CD8-positive, alpha-beta memory T cell (primary cell): ENCODE results near the gene FSHR. TPM values are rescaled to one million over a fixed set of nuclear protein-coding genes. Genes with fewer than 3 reads are reported as not detected.

Experiments
- CTCF ChIA-PET: fragments of 350-600 bp; sonication (Branson Sonifier 250); formaldehyde crosslinking; loops from one replicate; lab custom pipeline; 2021; ENCODE audit warnings: antibody characterized with exemption; lab: Charles Lee
- POLR2A ChIA-PET: fragments of 350-600 bp; sonication (Branson Sonifier 250); formaldehyde crosslinking; loops from one replicate; lab custom pipeline; 2021; ENCODE audit warnings: antibody characterized with exemption; lab: Charles Lee
- DNase-seq, 5 donors: peaks; one replicate each; pipeline versions ENCODE4 v3.0.0 to v3.0.0-alpha.2; 2020 to 2022; ENCODE audit warnings: mixed read lengths in 1 of 5
- H3K27ac ChIP-seq: one replicate; pipeline ENCODE4 v1.7.0; 2013; ENCODE audit warnings: low read depth, mild to moderate bottlenecking, low read length, moderate library complexity
- H3K27me3 ChIP-seq: 2 replicates; pipeline ENCODE4 v1.7.0; 2013; ENCODE audit warnings: low read length, mild to moderate bottlenecking; ENCODE audit not compliant: insufficient read depth, poor library complexity, severe bottlenecking
- H3K36me3 ChIP-seq: 2 replicates; pipeline ENCODE4 v1.7.0; 2013; ENCODE audit warnings: mild to moderate bottlenecking, low read length, moderate library complexity; ENCODE audit not compliant: insufficient read depth
- H3K4me1 ChIP-seq: 2 replicates; pipeline ENCODE4 v1.7.0; 2013; ENCODE audit warnings: mild to moderate bottlenecking, low read length, moderate library complexity; ENCODE audit not compliant: insufficient read depth
- H3K4me3 ChIP-seq: 2 replicates; pipeline ENCODE4 v1.7.0; 2013; ENCODE audit warnings: mild to moderate bottlenecking, low read length
- H3K9me3 ChIP-seq: 2 replicates; pipeline ENCODE4 v1.7.0; 2013; ENCODE audit warnings: mild to moderate bottlenecking, low read length
- H3K27ac Mint-ChIP-seq, 8 donors: one replicate each; pipeline ENCODE4 v1.8.0; 2020 to 2021; ENCODE audit warnings: mixed read lengths in 8 of 8, mild to moderate bottlenecking in 6 of 8, inconsistent platforms in 3 of 8, moderate library complexity in 3 of 8
- H3K27me3 Mint-ChIP-seq, 2 donors: one replicate each; pipeline ENCODE4 v1.8.0; 2020 to 2021; ENCODE audit warnings: mixed read lengths in 2 of 2, mild to moderate bottlenecking in 1 of 2, moderate library complexity in 1 of 2
- H3K36me3 Mint-ChIP-seq, 3 donors: one replicate each; pipeline ENCODE4 v1.8.0; 2020 to 2021; ENCODE audit warnings: mixed read lengths in 3 of 3, inconsistent platforms in 1 of 3, mild to moderate bottlenecking in 1 of 3
- H3K4me1 Mint-ChIP-seq, 3 donors: one replicate each; pipeline ENCODE4 v1.8.0; 2020 to 2021; ENCODE audit warnings: mixed read lengths in 3 of 3, inconsistent platforms in 1 of 3, mild to moderate bottlenecking in 1 of 3
- H3K4me3 Mint-ChIP-seq, 7 donors: one replicate each; pipeline ENCODE4 v1.8.0; 2020 to 2021; ENCODE audit warnings: mixed read lengths in 7 of 7, mild to moderate bottlenecking in 6 of 7, moderate library complexity in 4 of 7, inconsistent platforms in 2 of 7
- H3K9me3 Mint-ChIP-seq, 5 donors: one replicate each; pipeline ENCODE4 v1.8.0; 2020 to 2022; ENCODE audit warnings: mixed read lengths in 5 of 5, mild to moderate bottlenecking in 3 of 5, moderate library complexity in 2 of 5, inconsistent platforms in 1 of 5
- polyA plus RNA-seq: library from polyadenylated mRNA; unstranded; fragments of 300-500 nt; fragmentation: Illumina TruSeq; gene quantifications from one replicate; pipeline ENCODE4 v1.2.3, GENCODE V29; 2021
- total RNA-seq, 2 experiments: library from RNA; stranded (reverse); gene quantifications; one replicate each; pipeline ENCODE4 v1.2.3, GENCODE V29; 2021

FSHR gene
- total RNA-seq (not detected), polyA plus RNA-seq (not detected)

DNA sequence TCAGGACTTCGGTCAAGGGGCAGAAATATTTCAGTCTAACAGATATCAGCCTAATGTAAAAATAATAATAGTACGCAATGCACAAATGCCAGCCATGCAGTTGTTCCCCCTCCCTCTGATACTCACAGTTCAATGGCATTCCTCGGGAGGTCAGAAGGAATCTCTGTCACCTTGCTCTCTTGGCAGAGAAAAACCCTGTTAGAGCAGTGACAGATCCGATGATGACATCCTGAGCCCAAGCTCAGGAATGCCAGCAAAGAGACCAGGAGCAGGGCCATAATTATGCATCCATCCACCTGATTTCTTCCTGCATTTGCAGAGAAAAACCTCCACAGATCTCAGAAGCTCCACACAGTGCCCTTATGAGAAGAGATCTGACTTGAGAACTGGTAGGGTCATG lies at the start of gene FSHR:
Gene FSHR (minus strand): TSS at position 376 of the 400 bp plus-strand sequence. CDS start 98 bp downstream, at position 278.
- no peaks in the 10 kb centered on the region for H3K27me3 ChIP-seq
- H3K4me3 ChIP-seq, result no peak within 1 kb of the TSS
- ChIA-PET POLR2A (no interaction called here), CTCF (no interaction called here)
- H3K4me1 Mint-ChIP-seq, result no peaks in the 10 kb centered on the region
- H3K9me3 ChIP-seq, result no peaks in the 10 kb centered on the region
- H3K36me3 ChIP-seq, result no peaks in the 10 kb centered on the region
- no peak within 1 kb of the TSS for H3K4me3 Mint-ChIP-seq
- no peak within 1 kb of the TSS for H3K27ac Mint-ChIP-seq
- peaks cover 0 to 10% (median 5%) of the 10 kb centered on the region in 5 donors for H3K9me3 Mint-ChIP-seq
- no peaks in the 10 kb centered on the region for H3K4me1 ChIP-seq
- H3K27ac ChIP-seq, result no peak within 1 kb of the TSS
- no peaks in the 10 kb centered on the region for H3K36me3 Mint-ChIP-seq
- H3K27me3 Mint-ChIP-seq, result peaks cover 0 to 1% of the 10 kb centered on the region in 2 donors
- DNase-seq, result no peak

GRCh38 chr2:49199266-49199665 lies 45.0 kb upstream of the FSHR start:
- ChIA-PET POLR2A (no interaction called here), CTCF (no interaction called here)
- H3K4me1 ChIP-seq, result no peaks in the 10 kb centered on the region
- Mint-ChIP-seq H3K36me3 (no peaks in the 10 kb centered on the region), H3K27ac (no peak overlapping the region), H3K9me3 (peaks cover 0 to 6% (median 4%) of the 10 kb centered on the region in 5 donors), H3K27me3 (no peaks in the 10 kb centered on the region), H3K4me1 (no peaks in the 10 kb centered on the region), H3K4me3 (no peak overlapping the region)
- H3K27me3 ChIP-seq, result no peaks in the 10 kb centered on the region
- no peak overlapping the region for H3K27ac ChIP-seq
- H3K4me3 ChIP-seq, result no peak overlapping the region
- DNase-seq, result no peak
- no peaks in the 10 kb centered on the region for H3K36me3 ChIP-seq
- H3K9me3 ChIP-seq, result no peaks in the 10 kb centered on the region

DNA sequence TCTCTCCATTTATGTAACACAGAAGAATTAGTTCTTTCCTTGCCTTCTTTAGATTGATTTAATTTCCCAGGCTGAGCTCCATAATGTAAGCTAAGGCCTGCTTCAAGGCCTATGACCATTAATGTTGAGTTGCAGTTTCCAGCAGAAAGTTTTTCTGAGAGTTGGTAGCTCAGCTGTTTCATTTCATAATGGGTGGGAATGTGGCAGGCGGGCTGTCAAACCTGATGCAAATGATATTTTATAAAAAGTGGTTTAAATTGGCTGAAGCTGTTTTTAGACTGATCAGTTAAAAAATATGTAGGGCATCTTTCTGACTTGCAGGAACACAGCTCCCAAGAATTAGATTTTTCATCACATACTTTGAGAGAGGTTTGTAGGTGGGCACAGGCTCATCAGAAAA lies 40.4 kb upstream of the FSHR start:
- ChIA-PET CTCF (no interaction called here), POLR2A (no interaction called here)
- H3K36me3 ChIP-seq, result no peaks in the 10 kb centered on the region
- H3K4me3 ChIP-seq, result no peak overlapping the region
- no peak overlapping the region for H3K27ac Mint-ChIP-seq
- H3K9me3 Mint-ChIP-seq, result peaks cover 0 to 22% (median 6%) of the 10 kb centered on the region in 5 donors
- no peaks in the 10 kb centered on the region for H3K4me1 ChIP-seq
- no peaks in the 10 kb centered on the region for H3K4me1 Mint-ChIP-seq
- H3K4me3 Mint-ChIP-seq, result no peak overlapping the region
- no peaks in the 10 kb centered on the region for H3K36me3 Mint-ChIP-seq
- no peaks in the 10 kb centered on the region for H3K9me3 ChIP-seq
- no peak for DNase-seq
- H3K27me3 ChIP-seq, result no peaks in the 10 kb centered on the region
- H3K27ac ChIP-seq, result no peak overlapping the region
- H3K27me3 Mint-ChIP-seq, result no peaks in the 10 kb centered on the region

DNA sequence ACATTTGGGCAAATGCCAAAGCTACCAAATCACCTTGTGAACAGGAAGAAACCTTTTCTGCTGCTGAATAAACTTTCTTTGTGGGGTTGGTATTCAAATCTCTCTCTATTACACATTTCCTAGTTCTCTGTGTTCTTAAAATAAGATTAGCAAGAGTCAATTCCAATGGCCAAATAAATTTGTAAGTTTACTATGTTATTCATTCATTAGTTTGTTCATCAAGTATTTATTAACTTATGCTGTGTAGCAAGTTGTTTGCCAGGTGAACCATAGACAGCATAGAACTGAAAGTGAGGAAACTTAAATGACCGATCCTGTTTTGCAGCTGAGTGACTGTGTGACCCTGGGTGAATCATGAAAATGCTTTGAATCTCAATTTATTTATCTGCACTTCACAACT lies 37.7 kb upstream of the FSHR start:
- Histone ChIP-seq H3K4me3 (no peak overlapping the region), H3K27ac (no peak overlapping the region), H3K9me3 (no peaks in the 10 kb centered on the region), H3K36me3 (no peaks in the 10 kb centered on the region), H3K27me3 (no peaks in the 10 kb centered on the region), H3K4me1 (no peaks in the 10 kb centered on the region)
- POLR2A ChIA-PET, result no interaction called here
- H3K27ac Mint-ChIP-seq, result no peak overlapping the region
- H3K4me3 Mint-ChIP-seq, result no peak overlapping the region
- DNase-seq, result no peak
- peaks cover 0 to 22% (median 7%) of the 10 kb centered on the region in 5 donors for H3K9me3 Mint-ChIP-seq
- no peaks in the 10 kb centered on the region for H3K4me1 Mint-ChIP-seq
- H3K27me3 Mint-ChIP-seq, result no peaks in the 10 kb centered on the region
- no peaks in the 10 kb centered on the region for H3K36me3 Mint-ChIP-seq
- CTCF ChIA-PET, result no interaction called here

DNA sequence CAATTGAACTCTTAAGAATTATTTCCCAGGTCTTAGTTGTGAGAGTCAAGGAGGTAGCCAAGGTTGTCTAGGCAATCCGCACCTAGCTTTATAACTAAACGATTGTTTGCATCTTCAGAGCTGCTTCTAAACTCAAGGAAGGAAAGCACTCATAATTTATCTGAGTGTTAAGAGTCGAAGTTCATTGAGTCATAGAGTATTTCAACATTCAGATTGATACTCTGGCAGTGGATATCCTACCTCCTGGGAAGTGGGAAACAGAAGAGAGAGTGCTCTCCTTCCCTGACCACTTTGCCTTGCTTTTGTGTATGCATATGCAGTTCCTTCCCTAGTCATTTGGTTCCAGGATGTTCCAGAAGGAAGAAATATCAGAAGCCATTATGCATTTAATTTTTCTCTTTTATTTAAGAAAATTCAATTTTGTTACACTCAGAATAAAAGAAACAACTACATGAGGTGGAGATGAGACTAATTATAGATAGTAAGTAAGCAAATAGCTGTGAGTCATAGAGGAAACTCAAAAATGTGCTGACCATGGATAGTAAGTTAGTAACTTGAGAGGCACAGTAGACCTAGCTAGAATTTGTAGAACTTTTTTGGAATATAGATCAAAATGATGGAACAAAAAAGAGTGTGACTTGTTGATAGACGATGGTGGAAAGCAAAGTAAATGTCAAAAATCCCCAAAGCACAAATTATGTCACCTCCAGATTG lies 35.4 kb upstream of the FSHR start:
- H3K9me3 Mint-ChIP-seq, result peaks cover 0 to 22% (median 7%) of the 10 kb centered on the region in 5 donors
- CTCF ChIA-PET, result interaction anchor here (1.5 kb wide), 1 partner anchor 14 kb away, joined by 3 read pairs; no protein-coding TSS in a partner anchor

GRCh38 chr2:49186050-49186648 lies 31.8 kb upstream of the FSHR start:
- Histone ChIP-seq H3K9me3 (no peaks in the 10 kb centered on the region), H3K36me3 (no peaks in the 10 kb centered on the region), H3K4me1 (no peaks in the 10 kb centered on the region), H3K27me3 (no peaks in the 10 kb centered on the region), H3K27ac (no peak overlapping the region), H3K4me3 (no peak overlapping the region)
- Mint-ChIP-seq H3K4me1 (no peaks in the 10 kb centered on the region), H3K9me3 (peaks cover 0 to 12% (median 9%) of the 10 kb centered on the region in 5 donors), H3K27ac (no peak overlapping the region), H3K4me3 (no peak overlapping the region), H3K27me3 (peaks cover 0 to 2% of the 10 kb centered on the region in 2 donors), H3K36me3 (no peaks in the 10 kb centered on the region)
- CTCF ChIA-PET, result no interaction called here
- POLR2A ChIA-PET, result no interaction called here
- DNase-seq, result no peak

More for the DNA sequence above, 35.4 kb upstream of the FSHR start:
- Mint-ChIP-seq H3K4me3 (no peak overlapping the region), H3K27me3 (no peaks in the 10 kb centered on the region), H3K36me3 (no peaks in the 10 kb centered on the region), H3K27ac (no peak overlapping the region), H3K4me1 (no peaks in the 10 kb centered on the region)
- no peaks in the 10 kb centered on the region for H3K9me3 ChIP-seq
- no peaks in the 10 kb centered on the region for H3K27me3 ChIP-seq
- no peaks in the 10 kb centered on the region for H3K36me3 ChIP-seq
- no peaks in the 10 kb centered on the region for H3K4me1 ChIP-seq
- no peak overlapping the region for H3K4me3 ChIP-seq
- POLR2A ChIA-PET, result no interaction called here
- no peak overlapping the region for H3K27ac ChIP-seq
- no peak for DNase-seq

DNA sequence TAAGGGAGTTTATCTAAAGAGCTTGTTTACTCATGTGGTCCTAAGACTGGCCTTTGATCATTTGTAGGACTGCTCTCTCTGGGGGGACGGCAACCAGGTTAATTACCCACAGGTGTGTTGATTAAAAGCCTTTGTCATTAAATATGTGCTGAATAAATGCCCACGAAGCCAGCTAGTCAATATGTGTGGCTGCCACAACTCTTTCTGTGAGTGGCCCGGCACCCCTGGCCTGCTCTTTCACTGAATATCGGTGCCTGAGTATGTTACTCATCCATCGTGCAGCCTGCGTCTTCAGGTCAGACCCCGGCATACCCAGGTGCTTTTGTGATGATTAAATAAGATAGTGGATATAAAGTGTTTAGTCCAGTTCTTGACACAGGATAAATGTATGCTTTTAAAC lies 24.3 kb upstream of the FSHR start:
- Mint-ChIP-seq H3K9me3 (peaks cover 3 to 13% (median 4%) of the 10 kb centered on the region in 5 donors), H3K27me3 (no peaks in the 10 kb centered on the region), H3K4me1 (no peaks in the 10 kb centered on the region), H3K4me3 (no peak overlapping the region), H3K36me3 (no peaks in the 10 kb centered on the region), H3K27ac (no peak overlapping the region)
- Histone ChIP-seq H3K27ac (no peak overlapping the region), H3K36me3 (no peaks in the 10 kb centered on the region), H3K4me1 (no peaks in the 10 kb centered on the region), H3K4me3 (no peak overlapping the region), H3K9me3 (no peaks in the 10 kb centered on the region), H3K27me3 (no peaks in the 10 kb centered on the region)
- ChIA-PET POLR2A (no interaction called here), CTCF (no interaction called here)
- no peak for DNase-seq

DNA sequence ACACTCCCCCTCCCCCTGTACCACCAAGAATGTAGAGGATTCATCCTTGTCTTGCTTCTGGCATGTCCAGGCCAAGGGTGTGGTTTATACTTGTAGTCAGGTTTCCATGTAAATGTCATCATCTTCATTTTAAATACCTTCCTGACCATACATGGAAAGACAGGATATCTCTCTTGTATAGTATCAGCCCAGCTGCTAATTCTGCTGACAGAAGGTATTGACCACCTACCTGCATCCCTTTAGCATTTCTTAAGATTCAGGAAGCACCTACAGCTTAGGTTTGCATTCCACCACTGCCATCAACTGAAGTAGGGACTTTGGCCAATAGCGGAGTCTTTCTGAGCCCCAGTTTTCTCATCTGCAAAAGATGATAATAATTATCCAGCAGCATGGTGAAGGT lies 22.9 kb upstream of the FSHR start:
- no peaks in the 10 kb centered on the region for H3K4me1 ChIP-seq
- no peaks in the 10 kb centered on the region for H3K27me3 ChIP-seq
- H3K9me3 ChIP-seq, result no peaks in the 10 kb centered on the region
- H3K4me3 Mint-ChIP-seq, result no peak overlapping the region
- H3K36me3 ChIP-seq, result no peaks in the 10 kb centered on the region
- no peaks in the 10 kb centered on the region for H3K27me3 Mint-ChIP-seq
- H3K27ac Mint-ChIP-seq, result no peak overlapping the region
- no peak for DNase-seq
- POLR2A ChIA-PET, result no interaction called here
- no peak overlapping the region for H3K4me3 ChIP-seq
- no peaks in the 10 kb centered on the region for H3K4me1 Mint-ChIP-seq
- H3K9me3 Mint-ChIP-seq, result peaks cover under 1 to 15% (median 4%) of the 10 kb centered on the region in 5 donors
- no peak overlapping the region for H3K27ac ChIP-seq
- CTCF ChIA-PET, result no interaction called here
- H3K36me3 Mint-ChIP-seq, result no peaks in the 10 kb centered on the region
